Hepatocyte (in vitro differentiated cells): ENCODE data around the gene GAB3. TPM values are rescaled to one million over a fixed set of nuclear protein-coding genes. Genes with fewer than 3 reads are reported as not detected.

Source experiments
- DNase-seq: peaks from one replicate; pipeline ENCODE4 v3.0.0-alpha.2; 2016; ENCODE audit warnings: low spot score
- H2AFZ ChIP-seq: fragments of 200-600 bp; sonication (generic); 2 replicates; pipeline ENCODE4 v1.6.0; 2016; ENCODE audit warnings: antibody characterized with exemption, mild to moderate bottlenecking
- H3K27ac ChIP-seq: fragments of 200-600 bp; sonication (generic); 2 replicates; pipeline ENCODE4 v1.5.1; 2016; ENCODE audit warnings: mild to moderate bottlenecking
- H3K27me3 ChIP-seq: fragments of 200-600 bp; sonication (generic); 2 replicates; pipeline ENCODE4 v1.6.1; 2016
- H3K36me3 ChIP-seq: fragments of 200-600 bp; sonication (generic); replicated peaks from 2 replicates; pipeline ENCODE4 v1.5.1; 2016; ENCODE audit warnings: low read depth; ENCODE audit not compliant: insufficient read depth
- H3K4me1 ChIP-seq: fragments of 200-600 bp; sonication (generic); 2 replicates; pipeline ENCODE4 v1.5.1; 2016; ENCODE audit warnings: mild to moderate bottlenecking, moderate library complexity; ENCODE audit not compliant: insufficient read depth
- H3K4me2 ChIP-seq: fragments of 200-600 bp; sonication (generic); 2 replicates; pipeline ENCODE4 v1.6.0; 2016
- H3K4me3 ChIP-seq: fragments of 200-600 bp; sonication (generic); 2 replicates; pipeline ENCODE4 v1.5.1; 2016; ENCODE audit warnings: mild to moderate bottlenecking
- H3K79me2 ChIP-seq: fragments of 200-600 bp; sonication (generic); 2 replicates; pipeline ENCODE4 v1.6.0; 2017; ENCODE audit warnings: mild to moderate bottlenecking
- H3K9me2 ChIP-seq: fragments of 200-600 bp; sonication (generic); replicated peaks from 2 replicates; pipeline ENCODE4 v1.6.0; 2017; ENCODE audit warnings: mild to moderate bottlenecking; ENCODE audit not compliant: insufficient read depth
- H3K9me3 ChIP-seq: fragments of 200-600 bp; sonication (generic); 2 replicates; pipeline ENCODE4 v1.5.1; 2016; ENCODE audit warnings: low read depth, mild to moderate bottlenecking
- H4K20me1 ChIP-seq: fragments of 200-600 bp; sonication (generic); 2 replicates; pipeline ENCODE4 v1.6.0; 2016; ENCODE audit warnings: mild to moderate bottlenecking; ENCODE audit not compliant: insufficient read depth, poor library complexity, severe bottlenecking
- EZH2 ChIP-seq: fragments of 200-600 bp; sonication (generic); IDR thresholded peaks from 2 replicates; pipeline ENCODE4 v1.6.1; 2016; ENCODE audit warnings: antibody characterized with exemption, mild to moderate bottlenecking, borderline replicate concordance
- EZH2phosphoT487 ChIP-seq: fragments of 200-600 bp; sonication (generic); IDR thresholded peaks from one replicate; pipeline ENCODE4 v1.6.1; 2018; ENCODE audit warnings: antibody characterized with exemption, mild to moderate bottlenecking, low read depth, moderate library complexity; ENCODE audit not compliant: unreplicated experiment, severe bottlenecking
- WGBS: methylation state at CpG from one replicate; pipeline ENCODE4 v1.1.6; 2016; ENCODE audit warnings: low lambda C conversion rate; ENCODE audit errors: missing lambda C conversion rate; 5-methylcytosine and 5-hydroxymethylcytosine counted together
- polyA plus RNA-seq: library from polyadenylated mRNA; unstranded; fragments of >200 nt; fragmentation: Nextera tagmentation; extraction: Ambion mirVana; gene quantifications from 2 replicates; pipeline ENCODE4 v1.2.1, GENCODE V29; 2016
- total RNA-seq: library from RNA; depleted of rRNA; stranded (reverse); fragments of >200 nt; gene quantifications from 2 replicates; pipeline ENCODE4 v1.2.3, GENCODE V29; 2014
- TF ChIP-seq, protein P1 (sequence below): fragments of 200-600 bp; sonication (generic); IDR thresholded peaks from 2 replicates; pipeline ENCODE4 v1.5.1; 2016; ENCODE audit warnings: antibody characterized with exemption, mild to moderate bottlenecking; ENCODE audit not compliant: poor library complexity

The GAB3 gene
- total and polyA plus RNA-seq, 2 experiments from 2014 or later, result 0.21 to 0.50 TPM

DNA sequence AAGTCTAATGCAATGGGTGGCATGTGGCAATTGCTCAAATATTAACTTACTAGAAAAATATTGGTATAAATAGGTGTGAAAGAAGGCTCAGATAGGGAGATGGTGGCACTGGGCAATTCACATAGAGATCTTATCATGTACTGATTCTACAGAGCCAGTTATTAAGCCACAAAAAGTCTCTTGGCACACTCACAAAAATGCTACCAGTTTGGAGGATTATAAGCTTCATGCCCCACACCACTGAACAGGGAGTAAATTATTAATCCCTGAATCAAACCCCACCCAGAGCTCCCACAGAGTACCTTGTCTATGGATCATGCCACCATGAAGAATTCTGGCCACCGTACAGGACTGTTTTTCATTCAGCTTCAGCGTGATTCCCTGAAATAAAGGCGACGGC lies 40.6 kb upstream of the GAB3 start:
- no peak overlapping the region for H2AFZ ChIP-seq
- DNase-seq, result no peak
- H3K27ac ChIP-seq, result no peak overlapping the region
- TF ChIP-seq, protein P1, sequence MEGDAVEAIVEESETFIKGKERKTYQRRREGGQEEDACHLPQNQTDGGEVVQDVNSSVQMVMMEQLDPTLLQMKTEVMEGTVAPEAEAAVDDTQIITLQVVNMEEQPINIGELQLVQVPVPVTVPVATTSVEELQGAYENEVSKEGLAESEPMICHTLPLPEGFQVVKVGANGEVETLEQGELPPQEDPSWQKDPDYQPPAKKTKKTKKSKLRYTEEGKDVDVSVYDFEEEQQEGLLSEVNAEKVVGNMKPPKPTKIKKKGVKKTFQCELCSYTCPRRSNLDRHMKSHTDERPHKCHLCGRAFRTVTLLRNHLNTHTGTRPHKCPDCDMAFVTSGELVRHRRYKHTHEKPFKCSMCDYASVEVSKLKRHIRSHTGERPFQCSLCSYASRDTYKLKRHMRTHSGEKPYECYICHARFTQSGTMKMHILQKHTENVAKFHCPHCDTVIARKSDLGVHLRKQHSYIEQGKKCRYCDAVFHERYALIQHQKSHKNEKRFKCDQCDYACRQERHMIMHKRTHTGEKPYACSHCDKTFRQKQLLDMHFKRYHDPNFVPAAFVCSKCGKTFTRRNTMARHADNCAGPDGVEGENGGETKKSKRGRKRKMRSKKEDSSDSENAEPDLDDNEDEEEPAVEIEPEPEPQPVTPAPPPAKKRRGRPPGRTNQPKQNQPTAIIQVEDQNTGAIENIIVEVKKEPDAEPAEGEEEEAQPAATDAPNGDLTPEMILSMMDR, result no peak
- TF ChIP-seq EZH2phosphoT487, result no peak
- TF ChIP-seq EZH2, result no peak
- H3K4me3 ChIP-seq, result no peak overlapping the region
- H3K9me2 ChIP-seq, result no peaks in the 10 kb centered on the region
- H3K27me3 ChIP-seq, result no peaks in the 10 kb centered on the region
- H3K4me1 ChIP-seq, result no peaks in the 10 kb centered on the region
- H3K79me2 ChIP-seq, result no peaks in the 10 kb centered on the region
- no peak overlapping the region for H3K4me2 ChIP-seq
- H3K9me3 ChIP-seq, result no peaks in the 10 kb centered on the region
- no peaks in the 10 kb centered on the region for H3K36me3 ChIP-seq
- no peaks in the 10 kb centered on the region for H4K20me1 ChIP-seq
- 66% methylated on average over 4 of the region's 4 CpGs for WGBS

DNA sequence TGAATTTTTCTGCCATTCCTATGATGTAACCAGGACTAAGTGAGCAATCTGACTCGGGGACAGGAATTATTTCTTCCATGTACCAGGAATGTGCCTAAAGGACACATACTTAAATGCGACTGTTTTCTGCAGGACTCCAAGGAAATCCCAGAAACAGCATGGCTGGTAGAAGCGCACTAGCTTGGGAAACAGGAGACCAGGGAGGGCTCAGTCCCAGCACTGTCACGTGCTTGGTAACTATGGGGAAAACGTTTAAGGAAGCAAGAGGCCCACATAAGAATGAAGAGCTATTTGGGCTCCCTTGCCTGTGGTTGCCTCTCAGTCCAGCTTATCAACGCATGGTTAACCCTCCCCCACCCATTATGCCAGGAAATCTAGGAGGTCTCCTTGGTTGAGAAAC lies 34.8 kb upstream of the GAB3 start:
- Histone ChIP-seq H4K20me1 (no peaks in the 10 kb centered on the region), H3K4me2 (no peak overlapping the region), H3K27me3 (no peaks in the 10 kb centered on the region), H3K79me2 (no peaks in the 10 kb centered on the region), H3K9me2 (no peaks in the 10 kb centered on the region), H3K4me1 (no peaks in the 10 kb centered on the region), H3K36me3 (no peaks in the 10 kb centered on the region), H2AFZ (no peak overlapping the region), H3K9me3 (no peaks in the 10 kb centered on the region), H3K27ac (no peak overlapping the region), H3K4me3 (no peak overlapping the region)
- DNase-seq, result no peak
- TF ChIP-seq EZH2phosphoT487, result no peak
- no peak for TF ChIP-seq EZH2
- TF ChIP-seq, protein P1, result no peak
- WGBS, result 58% methylated on average over 6 of the region's 6 CpGs

DNA sequence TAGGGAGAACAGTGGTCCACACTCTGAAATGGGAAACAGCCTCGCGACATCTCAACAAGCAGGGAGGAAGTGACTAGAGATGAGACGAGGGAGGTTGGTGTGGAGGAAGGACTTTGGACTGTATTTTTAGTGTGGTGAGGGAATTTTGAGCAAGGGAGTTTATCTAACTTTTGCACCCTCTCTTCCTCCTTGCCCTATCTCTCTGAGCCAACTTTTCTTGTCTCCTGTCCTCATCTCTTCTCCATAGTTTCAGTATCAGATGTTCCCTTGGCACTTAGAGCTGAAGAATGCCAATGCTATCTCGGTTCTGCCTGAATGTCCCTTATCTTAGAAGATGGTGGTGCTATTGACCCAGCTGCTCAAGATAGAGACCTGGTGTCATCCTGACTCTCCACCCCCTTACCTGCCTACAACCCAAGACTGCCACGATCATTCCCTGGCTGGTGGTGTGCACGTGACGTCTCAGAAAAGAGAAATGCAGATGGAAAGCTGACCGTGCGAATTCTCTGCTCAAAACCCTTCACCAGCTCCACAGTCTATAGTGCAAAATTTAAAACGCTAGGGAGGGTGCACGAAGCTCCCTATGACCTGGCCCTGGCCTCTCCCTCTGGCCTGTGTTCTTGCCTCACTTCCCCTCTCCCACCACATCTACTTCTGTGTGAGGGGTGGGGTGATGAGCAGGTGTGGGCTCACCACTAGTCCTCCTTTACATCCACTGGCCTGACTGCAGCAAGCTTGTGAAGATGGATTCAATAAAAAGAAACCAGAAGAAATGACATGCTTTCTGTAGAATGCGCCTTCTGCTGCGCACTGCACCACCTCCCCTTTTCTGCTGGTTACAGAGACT lies 33.5 kb upstream of the GAB3 start:
- DNase-seq, result no peak
- Histone ChIP-seq H3K79me2 (no peaks in the 10 kb centered on the region), H2AFZ (no peak overlapping the region), H3K9me2 (no peaks in the 10 kb centered on the region), H3K9me3 (no peaks in the 10 kb centered on the region), H3K4me3 (no peak overlapping the region), H3K27ac (no peak overlapping the region), H4K20me1 (no peaks in the 10 kb centered on the region), H3K4me1 (no peaks in the 10 kb centered on the region), H3K27me3 (no peaks in the 10 kb centered on the region), H3K36me3 (no peaks in the 10 kb centered on the region), H3K4me2 (no peak overlapping the region)
- 88% methylated on average over 13 of the region's 13 CpGs for WGBS
- no peak for TF ChIP-seq EZH2phosphoT487
- TF ChIP-seq, protein P1, result no peak
- no peak for TF ChIP-seq EZH2
